Naive thymus-derived CD8-positive, alpha-beta T cell (primary cell): ENCODE data around the gene NAT9. TPM values are rescaled to one million over a fixed set of nuclear protein-coding genes. Genes with fewer than 3 reads are reported as not detected.

Experiments used
- ATAC-seq, 2 donors: fragments of 150-1000 bp; cut with Tn5 transposase in 1 of 2; sonication (Bioruptor Pico), chemical (Tn5 transposase) in 1 of 2; 1 replicate in 1 of 2; 2 replicates in 1 of 2; pipeline ENCODE4 v1.10.0; 2021; ENCODE audit warnings: mild to moderate bottlenecking in 2 of 2, moderate library complexity in 2 of 2
- POLR2A ChIA-PET: fragments of 350-600 bp; sonication (Branson Sonifier 250); formaldehyde crosslinking; loops from one replicate; lab custom pipeline; 2021; ENCODE audit warnings: antibody characterized with exemption; lab: Charles Lee
- DNase-seq, 10 donors: peaks; one replicate each; pipeline versions ENCODE4 v3.0.0 to v3.0.0-alpha.2; 2020 to 2022
- H3K27ac Mint-ChIP-seq, 10 donors: one replicate each; pipeline ENCODE4 v1.8.0; 2020 to 2022; ENCODE audit warnings: mild to moderate bottlenecking in 10 of 10, mixed read lengths in 10 of 10, moderate library complexity in 4 of 10, inconsistent platforms in 1 of 10
- H3K27me3 Mint-ChIP-seq, 5 donors: one replicate each; pipeline ENCODE4 v1.8.0; 2021 to 2022; ENCODE audit warnings: mixed read lengths in 5 of 5
- H3K36me3 Mint-ChIP-seq, 3 donors: one replicate each; pipeline ENCODE4 v1.8.0; 2020 to 2022; ENCODE audit warnings: mixed read lengths in 3 of 3, mild to moderate bottlenecking in 2 of 3, inconsistent platforms in 1 of 3
- H3K4me1 Mint-ChIP-seq, 4 donors: one replicate each; pipeline ENCODE4 v1.8.0; 2021 to 2022; ENCODE audit warnings: mixed read lengths in 4 of 4
- H3K4me3 Mint-ChIP-seq, 10 donors: one replicate each; pipeline ENCODE4 v1.8.0; 2020 to 2022; ENCODE audit warnings: mild to moderate bottlenecking in 10 of 10, mixed read lengths in 10 of 10, moderate library complexity in 6 of 10, inconsistent platforms in 1 of 10
- H3K9me3 Mint-ChIP-seq, 9 donors: one replicate each; pipeline ENCODE4 v1.8.0; 2020 to 2022; ENCODE audit warnings: mixed read lengths in 9 of 9, mild to moderate bottlenecking in 3 of 9, inconsistent platforms in 1 of 9, moderate library complexity in 1 of 9
- polyA plus RNA-seq, 3 donors: library from polyadenylated mRNA; unstranded; fragments of 300-500 nt; fragmentation: Illumina TruSeq; gene quantifications; one replicate each; pipeline ENCODE4 v1.2.3, GENCODE V29; 2021
- total RNA-seq, 8 experiments: library from RNA in 2 of 8; stranded (reverse) in 2 of 8; gene quantifications; one replicate each; pipeline ENCODE4 v1.2.3 and lab custom pipeline; 2021 to 2026

The NAT9 gene
- total and polyA plus RNA-seq, 5 experiments from 2014 or later: 9.8 to 71.5 (median 28.3) TPM

DNA sequence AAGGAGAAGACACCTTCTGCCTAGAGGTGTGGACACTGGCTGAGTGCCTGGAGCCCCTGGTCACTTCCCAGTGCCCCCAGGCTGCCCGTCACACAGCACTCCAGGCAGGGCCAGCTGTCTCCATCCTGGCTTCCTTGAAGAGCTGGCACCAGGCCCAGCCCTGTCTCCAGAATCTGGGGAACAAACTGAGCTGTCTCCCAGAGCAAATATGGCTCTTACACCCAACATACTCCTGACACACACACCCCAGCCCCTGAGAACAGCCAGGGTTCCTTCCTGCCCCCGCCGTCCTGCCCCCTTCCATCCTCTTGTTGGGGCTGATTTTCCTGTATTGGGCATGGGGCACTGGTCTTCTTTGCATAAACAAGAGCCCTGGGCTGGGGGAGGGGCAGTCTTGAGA lies 18.6 kb downstream of the NAT9 start:
- Mint-ChIP-seq H3K27me3 (no peaks in the 10 kb centered on the region), H3K9me3 (no peaks in the 10 kb centered on the region), H3K27ac (peak overlapping the region; percentile 77 to 94 (median 91)), H3K36me3 (peaks cover 0 to 37% (median 2%) of the 10 kb centered on the region in 3 donors), H3K4me3 (peak overlapping the region in 9 of 10 donors; percentile 41 to 97 (median 85)), H3K4me1 (peaks cover 39 to 91% (median 85%) of the 10 kb centered on the region in 4 donors)
- no peak for DNase-seq
- no peak for ATAC-seq
- POLR2A ChIA-PET: interaction anchor here (3.9 to 11.4 kb wide), 3 partner anchors 10 to 19 kb away, joined by 40 to 161 read pairs (median 113); partner anchors contain the start of genes NAT9, NHERF1 and RAB37

DNA sequence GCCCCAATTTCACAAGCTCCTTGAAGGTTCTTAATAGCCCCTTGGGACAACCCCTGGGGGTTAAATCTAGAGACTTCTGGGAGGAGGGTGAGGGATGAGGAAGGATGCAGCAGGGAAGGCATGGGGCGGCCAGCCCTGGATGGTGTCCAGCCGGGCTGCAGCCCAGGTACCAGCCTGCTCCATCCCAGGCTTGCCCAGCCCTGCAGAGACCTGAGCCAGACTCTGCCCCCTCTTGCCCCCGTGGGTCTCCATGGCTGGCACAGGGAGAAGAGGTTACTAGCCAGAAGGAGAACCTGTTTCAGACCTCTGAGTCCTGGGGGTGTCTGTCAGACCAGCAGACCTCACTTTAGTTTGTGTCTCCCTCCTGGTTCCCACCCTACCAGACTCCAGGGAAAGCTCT lies 19.3 kb downstream of the NAT9 start:
- DNase-seq (no peak), ATAC-seq (no peak)
- peaks cover 42 to 97% (median 91%) of the 10 kb centered on the region in 4 donors for H3K4me1 Mint-ChIP-seq
- H3K4me3 Mint-ChIP-seq: peak overlapping the region in 8 of 10 donors; percentile 34 to 97 (median 60)
- H3K27ac Mint-ChIP-seq: peak overlapping the region; percentile 74 to 92 (median 82)
- POLR2A ChIA-PET: interaction anchor here (1.4 to 13.2 kb wide), 5 partner anchors 9 to 19 kb away, joined by 5 to 200 read pairs (median 113); partner anchors contain the start of genes NAT9, NHERF1 and RAB37
- H3K27me3 Mint-ChIP-seq: no peaks in the 10 kb centered on the region
- no peaks in the 10 kb centered on the region for H3K9me3 Mint-ChIP-seq
- peaks cover 0 to 40% (median 5%) of the 10 kb centered on the region in 3 donors for H3K36me3 Mint-ChIP-seq

DNA sequence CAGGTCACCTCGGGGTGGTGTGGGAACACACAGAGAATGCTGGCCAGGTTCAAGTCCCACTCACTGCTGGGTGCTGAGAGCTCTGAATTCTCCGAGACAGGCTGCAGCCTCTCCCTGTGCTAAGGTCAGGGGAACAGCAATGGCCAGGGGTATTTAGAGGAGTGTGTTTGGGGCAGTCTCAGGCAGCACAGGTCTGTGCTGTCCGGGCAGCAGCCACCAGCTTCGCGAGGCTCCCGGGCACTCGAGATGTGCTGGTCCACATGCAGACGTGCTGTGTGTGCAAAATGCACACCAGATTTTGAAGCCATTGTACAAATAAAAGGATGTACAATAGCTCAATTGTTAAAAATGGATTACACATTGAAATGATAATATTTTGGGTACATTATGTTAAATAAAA lies 20.6 kb downstream of the NAT9 start:
- DNase-seq (no peak), ATAC-seq (no peak)
- Mint-ChIP-seq H3K27me3 (no peaks in the 10 kb centered on the region), H3K36me3 (peaks cover 0 to 34% (median 5%) of the 10 kb centered on the region in 3 donors), H3K4me1 (peaks cover 51 to 97% (median 94%) of the 10 kb centered on the region in 4 donors), H3K27ac (peak overlapping the region in 9 of 10 donors; percentile 41 to 97 (median 87)), H3K4me3 (peak overlapping the region in 7 of 10 donors; percentile 24 to 99 (median 96)), H3K9me3 (no peaks in the 10 kb centered on the region)
- POLR2A ChIA-PET: interaction anchor here (0.9 to 13.2 kb wide), 7 partner anchors 9 to 110 kb away, joined by 3 to 200 read pairs (median 4); partner anchors contain the start of genes NAT9 and RAB37

DNA sequence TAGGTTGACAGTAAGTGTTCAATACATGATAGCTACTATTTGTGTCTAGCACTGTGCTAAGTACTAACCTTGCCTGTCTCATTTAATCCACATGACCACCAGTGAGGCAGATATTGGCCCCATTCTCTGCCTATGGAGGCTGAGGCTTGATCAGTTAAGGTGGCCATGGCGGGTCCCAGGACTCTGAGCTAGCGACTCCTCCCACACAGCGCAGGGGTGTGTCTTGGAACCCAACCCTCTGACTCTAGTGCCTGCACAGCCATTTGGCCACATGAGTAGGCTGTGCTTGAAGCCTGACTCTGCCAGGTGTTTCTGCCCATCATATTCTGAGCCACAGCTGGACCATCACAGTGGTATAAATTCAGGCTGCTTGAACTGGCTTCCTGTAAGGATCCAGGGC lies 21.3 kb downstream of the NAT9 start:
- ATAC-seq (no peak), DNase-seq (no peak)
- no peaks in the 10 kb centered on the region for H3K27me3 Mint-ChIP-seq
- H3K4me1 Mint-ChIP-seq: peaks cover 53 to 96% (median 91%) of the 10 kb centered on the region in 4 donors
- H3K4me3 Mint-ChIP-seq: peak overlapping the region in 9 of 10 donors; percentile 28 to 99 (median 96)
- no peaks in the 10 kb centered on the region for H3K9me3 Mint-ChIP-seq
- POLR2A ChIA-PET: interaction anchor here (0.7 to 13.2 kb wide), 8 partner anchors 12 to 542 kb away, joined by 3 to 200 read pairs (median 4); partner anchors contain the start of genes NAT9 and RAB37
- peak overlapping the region; percentile 52 to 97 (median 86) for H3K27ac Mint-ChIP-seq
- peaks cover under 1 to 36% (median 5%) of the 10 kb centered on the region in 3 donors for H3K36me3 Mint-ChIP-seq

DNA sequence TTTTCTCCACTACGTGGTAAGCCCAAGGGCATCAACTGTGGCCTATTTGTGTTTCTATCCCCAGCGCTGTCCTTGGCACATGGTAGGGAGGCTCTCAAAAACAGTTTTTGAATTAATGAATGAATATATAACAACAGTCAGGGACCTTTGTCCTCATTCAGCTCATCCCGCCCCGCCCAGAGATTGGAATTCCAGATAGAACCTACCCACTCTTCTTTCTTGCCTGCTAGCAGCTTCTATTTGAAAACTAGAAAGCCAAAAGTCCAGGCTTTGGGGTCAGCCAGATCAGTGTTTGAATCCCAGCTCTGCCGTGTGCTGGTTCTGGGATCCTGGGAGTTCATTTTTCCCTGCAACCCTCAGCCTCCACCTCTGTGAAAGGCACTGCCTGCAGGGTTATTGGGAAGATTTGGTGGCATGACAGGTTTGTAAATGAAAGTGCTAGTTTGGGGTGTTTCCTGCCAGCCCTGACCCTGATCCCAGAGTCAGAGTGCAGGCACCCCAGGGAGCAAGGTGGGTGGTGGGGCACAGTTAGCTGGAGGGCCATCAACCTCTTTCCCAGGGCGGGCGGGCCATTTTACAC lies 23.2 kb downstream of the NAT9 start:
- DNase-seq (no peak), ATAC-seq (no peak)
- Mint-ChIP-seq H3K4me1 (peaks cover 42 to 81% (median 74%) of the 10 kb centered on the region in 4 donors), H3K27me3 (no peaks in the 10 kb centered on the region), H3K4me3 (peak overlapping the region; percentile 92 to 100 (median 98)), H3K27ac (peak overlapping the region; percentile 71 to 97 (median 92)), H3K36me3 (peaks cover 4 to 36% (median 8%) of the 10 kb centered on the region in 3 donors), H3K9me3 (no peaks in the 10 kb centered on the region)
- POLR2A ChIA-PET: interaction anchor here (0.6 to 13.2 kb wide), 4 partner anchors 8 to 528 kb away, joined by 3 to 200 read pairs (median 60); partner anchors contain the start of genes NAT9 and RAB37

DNA sequence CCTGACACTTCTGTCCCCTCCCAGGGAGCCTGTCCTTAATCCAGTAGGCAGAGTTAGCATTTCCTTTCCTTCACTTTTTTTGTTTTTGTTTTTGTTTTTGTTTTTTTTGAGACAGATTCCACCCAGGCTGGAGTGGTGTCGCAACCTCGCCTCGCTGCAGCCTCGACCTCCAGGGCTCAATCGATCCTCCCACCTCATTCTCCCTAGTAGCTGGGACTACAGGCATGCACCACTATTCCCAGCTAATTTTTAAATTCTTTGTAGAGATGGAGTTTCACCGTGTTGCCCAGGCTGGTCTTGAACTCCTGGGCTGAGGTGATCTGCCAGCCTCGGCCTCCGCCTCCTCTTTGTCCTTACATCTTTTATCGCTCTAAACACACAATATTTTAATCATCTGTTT lies 23.7 kb downstream of the NAT9 start:
- DNase-seq: no peak
- H3K4me3 Mint-ChIP-seq: peak overlapping the region; percentile 92 to 100 (median 98)
- no peak for ATAC-seq
- peaks cover 4 to 36% (median 8%) of the 10 kb centered on the region in 3 donors for H3K36me3 Mint-ChIP-seq
- POLR2A ChIA-PET: interaction anchor here (8.5 to 13.2 kb wide), 3 partner anchors 15 to 24 kb away, joined by 113 to 231 read pairs (median 200); partner anchors contain the start of genes NAT9 and RAB37
- no peaks in the 10 kb centered on the region for H3K27me3 Mint-ChIP-seq
- peak overlapping the region; percentile 71 to 97 (median 92) for H3K27ac Mint-ChIP-seq
- H3K4me1 Mint-ChIP-seq: peaks cover 38 to 80% (median 73%) of the 10 kb centered on the region in 4 donors
- H3K9me3 Mint-ChIP-seq: no peaks in the 10 kb centered on the region

DNA sequence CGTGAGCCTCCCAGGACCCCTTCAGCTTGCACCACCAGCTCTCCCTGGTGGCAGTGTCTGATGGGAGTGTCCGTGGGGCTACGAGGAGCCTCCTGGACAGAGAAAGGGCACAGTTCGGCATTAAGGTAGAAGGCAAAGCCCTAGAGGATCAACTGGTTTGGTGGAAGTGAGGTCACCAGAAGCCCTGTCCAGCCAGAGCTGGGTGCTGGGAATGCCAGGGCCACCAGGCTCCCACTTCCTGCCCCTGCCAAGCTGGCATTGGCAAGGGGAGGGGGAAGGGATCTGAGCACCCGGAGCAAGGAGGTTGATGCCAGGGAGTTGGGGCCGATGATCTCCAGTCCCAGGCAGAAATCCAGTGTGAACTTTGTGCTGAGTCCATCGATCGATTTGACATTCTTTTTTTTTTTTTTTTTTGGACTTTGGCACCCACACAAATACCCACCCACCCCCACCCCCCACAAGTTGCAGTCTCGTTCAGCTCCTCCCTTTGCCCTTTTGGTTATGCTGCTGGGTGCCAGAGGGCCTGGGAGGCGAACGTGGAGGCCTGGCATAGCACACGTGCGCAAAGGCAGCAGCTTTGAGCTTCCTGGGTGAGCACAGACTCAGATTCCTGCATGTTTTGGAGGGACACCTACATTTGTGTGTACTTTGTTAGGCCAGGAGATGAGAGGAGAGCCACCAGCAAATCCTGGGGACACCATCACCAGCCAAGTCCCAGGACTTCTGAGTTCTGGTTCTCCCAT lies 25.6 kb downstream of the NAT9 start:
- Mint-ChIP-seq H3K4me1 (peaks cover 39 to 82% (median 75%) of the 10 kb centered on the region in 4 donors), H3K4me3 (peak overlapping the region; percentile 92 to 100 (median 98)), H3K27me3 (no peaks in the 10 kb centered on the region), H3K36me3 (peaks cover 4 to 36% (median 8%) of the 10 kb centered on the region in 3 donors), H3K9me3 (no peaks in the 10 kb centered on the region), H3K27ac (peak overlapping the region; percentile 87 to 97 (median 94))
- POLR2A ChIA-PET: interaction anchor here (1.0 to 13.2 kb wide), 9 partner anchors 9 to 117 kb away, joined by 3 to 231 read pairs (median 23); partner anchors contain the start of genes NAT9 and RAB37
- DNase-seq: no peak
- no peak for ATAC-seq

DNA sequence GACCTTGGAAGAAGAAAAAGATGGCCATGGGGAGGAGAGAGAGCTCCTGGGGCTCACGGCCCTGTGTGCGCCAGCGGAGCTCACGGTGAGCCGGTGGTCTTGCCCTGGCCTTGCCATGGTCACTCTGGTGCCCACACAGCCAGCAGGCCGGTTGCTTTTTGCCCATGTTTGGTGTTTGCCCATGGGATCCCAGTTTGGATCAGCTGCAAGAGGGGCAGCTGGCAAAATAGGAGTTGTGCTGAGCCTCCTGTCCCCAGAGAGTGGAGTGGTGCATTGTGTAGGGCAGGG lies 26.2 kb downstream of the NAT9 start:
- peak overlapping the region; percentile 92 to 100 (median 98) for H3K4me3 Mint-ChIP-seq
- H3K9me3 Mint-ChIP-seq: no peaks in the 10 kb centered on the region
- DNase-seq (no peak), ATAC-seq (no peak)
- H3K36me3 Mint-ChIP-seq: peaks cover 4 to 31% (median 8%) of the 10 kb centered on the region in 3 donors
- H3K4me1 Mint-ChIP-seq: peaks cover 35 to 78% (median 70%) of the 10 kb centered on the region in 4 donors
- H3K27ac Mint-ChIP-seq: peak overlapping the region; percentile 87 to 97 (median 94)
- POLR2A ChIA-PET: interaction anchor here (1.0 to 13.2 kb wide), 11 partner anchors 8 to 123 kb away, joined by 3 to 231 read pairs (median 14); partner anchors contain the start of genes FDXR, NAT9 and RAB37
- no peaks in the 10 kb centered on the region for H3K27me3 Mint-ChIP-seq

DNA sequence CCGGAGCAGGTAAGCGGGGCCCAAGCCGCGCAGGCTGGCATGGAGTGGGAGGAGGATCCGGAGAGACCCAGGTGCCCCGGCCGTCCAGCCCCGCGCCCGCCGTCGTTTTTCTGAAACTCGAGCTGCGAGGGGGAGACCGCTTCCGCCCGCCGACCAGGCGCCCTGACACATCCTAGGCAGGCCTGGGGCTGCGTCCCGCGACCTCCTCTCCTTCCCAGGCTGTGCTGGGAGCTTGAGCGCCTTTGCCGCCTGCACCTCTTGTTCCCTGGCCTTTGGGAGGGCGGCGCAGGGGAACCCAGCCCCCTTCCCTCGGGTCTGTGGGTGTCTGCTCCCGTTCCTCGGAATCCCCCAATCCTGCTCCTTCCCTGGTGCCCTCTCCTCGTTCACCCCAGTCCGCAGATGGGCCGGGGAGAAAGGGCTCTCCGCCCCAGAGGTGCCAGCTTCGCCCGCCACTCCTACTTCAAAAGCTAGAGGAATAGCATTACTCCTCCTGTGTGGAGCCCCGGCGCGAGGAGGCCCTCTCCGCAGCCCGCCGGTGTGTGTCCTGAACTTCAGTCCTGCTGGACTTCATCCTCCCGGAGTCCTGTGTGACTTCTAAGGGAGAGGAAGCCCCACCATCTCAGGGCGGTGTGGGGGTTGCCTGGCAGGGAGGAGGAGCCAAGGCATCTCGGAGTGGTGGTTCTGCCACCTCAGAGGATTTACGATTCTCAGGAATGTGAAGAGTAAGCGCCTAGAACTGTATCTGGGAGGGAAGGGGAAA lies 26.7 kb downstream of the NAT9 start:
- H3K4me3 Mint-ChIP-seq: peak overlapping the region; percentile 92 to 100 (median 98)
- ATAC-seq: peak; percentile 4 to 16
- H3K9me3 Mint-ChIP-seq: no peaks in the 10 kb centered on the region
- peak in 6 of 10 donors; percentile 19 to 54 (median 38) for DNase-seq
- H3K4me1 Mint-ChIP-seq: peaks cover 35 to 78% (median 70%) of the 10 kb centered on the region in 4 donors
- H3K27me3 Mint-ChIP-seq: no peaks in the 10 kb centered on the region
- POLR2A ChIA-PET: interaction anchor here (0.8 to 13.2 kb wide), 12 partner anchors 8 to 124 kb away, joined by 3 to 231 read pairs (median 10); partner anchors contain the start of genes FDXR, NAT9 and RAB37
- H3K36me3 Mint-ChIP-seq: peaks cover 4 to 26% (median 8%) of the 10 kb centered on the region in 3 donors
- H3K27ac Mint-ChIP-seq: peak overlapping the region; percentile 87 to 97 (median 94)

DNA sequence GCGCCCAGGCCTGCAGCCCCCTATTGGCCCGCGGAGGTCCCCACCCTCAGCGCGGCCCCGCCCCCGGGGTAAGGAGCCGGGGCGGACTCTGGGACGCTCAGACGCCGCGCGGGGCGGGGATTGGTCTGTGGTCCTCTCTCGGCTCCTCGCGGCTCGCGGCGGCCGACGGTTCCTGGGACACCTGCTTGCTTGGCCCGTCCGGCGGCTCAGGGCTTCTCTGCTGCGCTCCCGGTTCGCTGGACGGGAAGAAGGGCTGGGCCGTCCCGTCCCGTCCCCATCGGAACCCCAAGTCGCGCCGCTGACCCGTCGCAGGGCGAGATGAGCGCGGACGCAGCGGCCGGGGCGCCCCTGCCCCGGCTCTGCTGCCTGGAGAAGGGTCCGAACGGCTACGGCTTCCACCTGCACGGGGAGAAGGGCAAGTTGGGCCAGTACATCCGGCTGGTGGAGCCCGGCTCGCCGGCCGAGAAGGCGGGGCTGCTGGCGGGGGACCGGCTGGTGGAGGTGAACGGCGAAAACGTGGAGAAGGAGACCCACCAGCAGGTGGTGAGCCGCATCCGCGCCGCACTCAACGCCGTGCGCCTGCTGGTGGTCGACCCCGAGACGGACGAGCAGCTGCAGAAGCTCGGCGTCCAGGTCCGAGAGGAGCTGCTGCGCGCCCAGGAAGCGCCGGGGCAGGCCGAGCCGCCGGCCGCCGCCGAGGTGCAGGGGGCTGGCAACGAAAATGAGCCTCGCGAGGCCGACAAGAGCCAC lies 27.4 kb downstream of the NAT9 start, which contains the start of gene NHERF1:
NHERF1 (plus strand) TSS at position 100 of the 750 bp plus-strand sequence; CDS start at position 319, 219 bp downstream.
- peak within 1 kb of the TSS; percentile 92 to 100 (median 98) for H3K4me3 Mint-ChIP-seq
- no peaks in the 10 kb centered on the region for H3K27me3 Mint-ChIP-seq
- H3K36me3 Mint-ChIP-seq: peaks cover 4 to 20% (median 8%) of the 10 kb centered on the region in 3 donors
- ATAC-seq (peak; percentile 82 to 84), DNase-seq (peak; percentile 87 to 94 (median 92))
- H3K4me1 Mint-ChIP-seq: peaks cover 42 to 78% (median 71%) of the 10 kb centered on the region in 4 donors
- POLR2A ChIA-PET: interaction anchor here (0.8 to 13.2 kb wide), 11 partner anchors 7 to 124 kb away, joined by 3 to 231 read pairs (median 14); partner anchors contain the start of genes FDXR, NAT9 and RAB37
- peak within 1 kb of the TSS; percentile 87 to 97 (median 94) for H3K27ac Mint-ChIP-seq
- no peaks in the 10 kb centered on the region for H3K9me3 Mint-ChIP-seq

DNA sequence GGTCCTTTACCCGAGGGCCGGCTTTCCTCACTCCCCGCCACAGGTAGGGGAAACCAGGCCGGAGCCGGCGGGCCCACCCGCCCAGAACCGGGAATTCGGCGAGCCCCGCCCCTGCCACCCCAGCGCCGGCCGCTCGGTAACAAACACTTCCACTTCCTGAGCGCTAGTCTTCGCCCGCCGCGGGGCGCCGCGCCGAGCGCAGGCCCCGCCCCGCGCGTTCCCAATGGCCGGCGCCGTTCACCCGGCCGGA lies 27.9 kb downstream of the NAT9 start:
- Mint-ChIP-seq H3K36me3 (peaks cover 4 to 15% (median 9%) of the 10 kb centered on the region in 3 donors), H3K27ac (peak overlapping the region in 5 of 10 donors; percentile 58 to 94 (median 82)), H3K4me3 (peak overlapping the region; percentile 69 to 99 (median 77)), H3K4me1 (peaks cover 43 to 78% (median 71%) of the 10 kb centered on the region in 4 donors), H3K27me3 (no peaks in the 10 kb centered on the region), H3K9me3 (no peaks in the 10 kb centered on the region)
- DNase-seq (no peak), ATAC-seq (no peak)
- POLR2A ChIA-PET: interaction anchor here (0.7 to 13.2 kb wide), 6 partner anchors 11 to 329 kb away, joined by 4 to 231 read pairs (median 83); partner anchors contain the start of genes FDXR, NAT9 and RAB37
